ENCODE results near the gene NUP205. TPM values are rescaled to one million over a fixed set of nuclear protein-coding genes. Genes with fewer than 3 reads are reported as not detected.

NUP205 gene
- total RNA-seq (68.2 TPM), polyA plus RNA-seq (50.9 TPM)
- long read RNA-seq, donor 1, partial matches to known transcripts = 0 of 1 reads
- long read RNA-seq, donor 1, other reads (novel, unspliced or antisense) = 0 of 1 reads
- long read RNA-seq, donor 2 = 0 reads
- long read RNA-seq, donor 3, full-length matches to known transcripts = 3 of 9 reads
- long read RNA-seq, donor 3, partial matches to known transcripts = 6 of 9 reads
- long read RNA-seq, donor 3, other reads (novel, unspliced or antisense) = 0 of 9 reads
- long read RNA-seq, donor 4, partial matches to known transcripts = 6 of 8 reads
- long read RNA-seq, donor 4, other reads (novel, unspliced or antisense) = 0 of 8 reads
- long read RNA-seq, donor 5, full-length matches to known transcripts = 5 of 10 reads
- long read RNA-seq, donor 5, partial matches to known transcripts = 5 of 10 reads
- long read RNA-seq, donor 5, other reads (novel, unspliced or antisense) = 0 of 10 reads
- long read RNA-seq, donor 6, full-length matches to known transcripts = 3 of 24 reads
- long read RNA-seq, donor 6, partial matches to known transcripts = 21 of 24 reads
- long read RNA-seq, donor 6, other reads (novel, unspliced or antisense) = 0 of 24 reads
- long read RNA-seq, donor 7, full-length matches to known transcripts = 4 of 4 reads
- long read RNA-seq, donor 7, partial matches to known transcripts = 0 of 4 reads
- long read RNA-seq, donor 7, other reads (novel, unspliced or antisense) = 0 of 4 reads
- long read RNA-seq, donor 8 = 0 reads
- long read RNA-seq, donor 9, partial matches to known transcripts = 0 of 2 reads
- long read RNA-seq, donor 9, other reads (novel, unspliced or antisense) = 0 of 2 reads
- long read RNA-seq, donor 10, full-length matches to known transcripts = 1 of 6 reads
- long read RNA-seq, donor 10, partial matches to known transcripts = 5 of 6 reads
- long read RNA-seq, donor 10, other reads (novel, unspliced or antisense) = 0 of 6 reads

GRCh38 chr7:135557455-135558336 lies at the start of gene NUP205:
Gene NUP205, plus strand, starts transcription at chr7:135557917. Its CDS starts 28 bp downstream, at chr7:135557945.
- Histone ChIP-seq H3K36me3 (ENCODE audit: control insufficient read depth in 2 of 2, insufficient read depth in 2 of 2, low read length in 1 of 2) (no peaks in the 10 kb centered on the region), H3K4me1 (ENCODE audit: control insufficient read depth in 2 of 2, insufficient read depth in 2 of 2, low read length in 2 of 2) (peaks cover 2 to 3% of the 10 kb centered on the region in 2 donors), H3K27ac (ENCODE audit: low read depth in 1 of 2, low read length in 1 of 2) (peak within 1 kb of the TSS; percentile 94 to 96), H3K27me3 (ENCODE audit: control insufficient read depth in 2 of 2, insufficient read depth in 1 of 2, low read length in 1 of 2) (no peaks in the 10 kb centered on the region), H3K4me3 (ENCODE audit: low read length in 2 of 2) (peak within 1 kb of the TSS; percentile 72 to 87), H3K9me3 (ENCODE audit: control insufficient read depth in 2 of 2, insufficient read depth in 1 of 2, low read length in 1 of 2) (no peaks in the 10 kb centered on the region)
- 3% methylated on average over 38 of the region's 38 CpGs for WGBS
- peak; percentile 76 to 95 (median 85) for DNase-seq (ENCODE audit: low read depth in 6 of 9, low spot score in 9 of 9)

DNA sequence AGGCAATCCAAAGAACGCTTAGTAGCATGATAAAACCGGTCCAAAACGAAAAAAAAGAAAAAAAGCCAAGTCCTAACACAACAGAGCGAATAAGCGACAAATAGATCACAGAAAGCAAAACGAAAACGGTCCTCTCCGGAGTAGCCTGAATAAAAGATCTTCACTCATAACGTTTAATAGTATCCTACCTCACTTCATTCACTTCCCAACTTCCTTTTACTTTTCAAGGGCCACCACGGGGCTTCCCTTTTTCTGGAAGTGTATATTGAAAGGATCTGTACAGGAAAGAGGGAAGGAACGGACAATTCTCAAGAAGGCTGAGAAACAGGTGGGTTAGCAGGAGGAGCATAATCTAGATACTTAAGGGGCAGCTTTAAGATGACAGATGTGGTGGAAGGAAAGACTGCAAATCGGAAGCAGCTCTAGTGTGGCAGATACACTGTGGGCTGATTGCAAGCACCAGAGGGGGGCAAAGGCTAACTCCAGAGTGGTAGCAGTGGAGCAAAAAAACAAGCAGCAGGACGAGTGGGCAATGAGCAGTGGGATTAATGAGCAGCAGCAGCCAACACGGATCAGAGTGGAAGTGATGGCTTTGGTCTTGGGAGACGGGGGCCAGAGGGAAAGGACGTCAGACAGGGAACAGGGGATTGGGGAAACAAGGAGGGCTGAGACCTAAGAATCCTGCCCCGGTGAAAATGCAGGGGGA lies 48.7 kb upstream of the NUP205 start:
- DNase-seq (ENCODE audit: low read depth in 6 of 9, low spot score in 9 of 9) = peak; percentile 30 to 75 (median 45)
- H3K4me1 ChIP-seq (ENCODE audit: control insufficient read depth in 2 of 2, insufficient read depth in 2 of 2, low read length in 2 of 2) = peaks cover 6 to 13% of the 10 kb centered on the region in 2 donors

DNA sequence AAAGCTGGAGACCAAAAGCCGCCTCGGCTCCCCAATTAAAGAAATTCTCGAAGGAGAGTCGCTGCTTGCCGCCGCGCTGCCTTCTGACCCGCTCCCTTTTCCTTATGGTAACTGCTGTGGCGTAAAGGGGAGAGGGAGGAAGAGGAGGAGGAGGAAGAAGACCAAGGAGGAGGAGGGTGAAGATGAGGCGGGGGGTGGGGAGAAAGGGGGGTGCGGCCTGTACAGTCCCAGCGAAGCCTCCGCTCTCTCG lies 48.2 kb upstream of the NUP205 start:
- WGBS = under 1% methylated on average over 14 of the region's 14 CpGs
- no peaks in the 10 kb centered on the region for H3K36me3 ChIP-seq (ENCODE audit: control insufficient read depth in 2 of 2, insufficient read depth in 2 of 2, low read length in 1 of 2)
- peaks cover 6 to 13% of the 10 kb centered on the region in 2 donors for H3K4me1 ChIP-seq (ENCODE audit: control insufficient read depth in 2 of 2, insufficient read depth in 2 of 2, low read length in 2 of 2)

More for the DNA sequence above, 48.7 kb upstream of the NUP205 start:
- under 1% methylated on average over 17 of the region's 17 CpGs for WGBS
- H3K36me3 ChIP-seq (ENCODE audit: control insufficient read depth in 2 of 2, insufficient read depth in 2 of 2, low read length in 1 of 2) = no peaks in the 10 kb centered on the region
- no peaks in the 10 kb centered on the region for H3K9me3 ChIP-seq (ENCODE audit: control insufficient read depth in 2 of 2, insufficient read depth in 1 of 2, low read length in 1 of 2)
- peak overlapping the region; percentile 98 to 99 for H3K27ac ChIP-seq (ENCODE audit: low read depth in 1 of 2, low read length in 1 of 2)
- H3K27me3 ChIP-seq (ENCODE audit: control insufficient read depth in 2 of 2, insufficient read depth in 1 of 2, low read length in 1 of 2) = no peaks in the 10 kb centered on the region
- peak overlapping the region; percentile 97 for H3K4me3 ChIP-seq (ENCODE audit: low read length in 2 of 2)

DNA sequence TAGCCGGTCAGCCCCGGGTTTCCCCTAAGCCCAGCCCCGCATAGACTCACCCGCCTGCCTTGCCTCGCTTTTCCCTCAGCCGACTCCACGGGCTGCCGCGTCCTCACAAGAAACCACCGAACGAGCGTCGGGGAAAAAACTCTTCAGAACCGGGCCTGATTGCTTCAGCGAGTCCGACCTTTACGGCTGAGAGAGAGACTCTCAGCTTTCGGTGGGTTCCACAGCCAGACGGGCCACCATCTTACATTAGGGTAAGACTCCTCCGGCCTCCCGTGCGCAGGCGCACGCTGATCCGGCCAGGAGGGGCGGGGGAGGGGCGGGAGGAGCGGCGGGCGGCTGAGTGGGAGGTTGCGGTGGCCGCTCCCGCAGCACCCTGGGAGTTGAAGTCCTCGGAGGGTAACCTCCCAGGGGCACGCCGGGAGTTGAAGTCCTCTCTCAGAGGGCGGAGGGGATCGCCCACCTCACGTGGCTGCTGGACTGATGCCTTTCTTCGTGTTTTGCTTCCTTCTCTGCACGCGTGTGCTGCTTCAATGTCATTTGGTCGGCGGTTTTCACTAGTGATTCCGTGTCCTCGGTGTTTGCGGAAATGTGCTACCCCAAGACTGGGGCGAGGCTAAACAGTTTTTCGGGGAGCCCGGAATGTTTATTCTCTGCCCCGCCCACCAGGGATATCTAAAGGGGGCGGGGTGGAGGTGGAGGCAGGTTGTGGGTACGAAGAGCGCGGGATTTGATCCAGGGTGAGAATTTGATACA lies 47.7 kb upstream of the NUP205 start, which contains the start of gene CNOT4:
Gene CNOT4, minus strand, starts transcription at position 264 of the 753 bp plus-strand sequence. CDS start 71,771 bp downstream, outside the sequence.
- Histone ChIP-seq H3K4me3 (ENCODE audit: low read length in 2 of 2) (peak within 1 kb of the TSS; percentile 97), H3K4me1 (ENCODE audit: control insufficient read depth in 2 of 2, insufficient read depth in 2 of 2, low read length in 2 of 2) (peaks cover 6 to 13% of the 10 kb centered on the region in 2 donors), H3K27ac (ENCODE audit: low read depth in 1 of 2, low read length in 1 of 2) (peak within 1 kb of the TSS; percentile 98 to 99), H3K36me3 (ENCODE audit: control insufficient read depth in 2 of 2, insufficient read depth in 2 of 2, low read length in 1 of 2) (no peaks in the 10 kb centered on the region), H3K9me3 (ENCODE audit: control insufficient read depth in 2 of 2, insufficient read depth in 1 of 2, low read length in 1 of 2) (no peaks in the 10 kb centered on the region), H3K27me3 (ENCODE audit: control insufficient read depth in 2 of 2, insufficient read depth in 1 of 2, low read length in 1 of 2) (no peaks in the 10 kb centered on the region)
- peak; percentile 87 to 97 (median 94) for DNase-seq (ENCODE audit: low read depth in 6 of 9, low spot score in 9 of 9)
- WGBS = under 1% methylated on average over 55 of the region's 55 CpGs

More for the DNA sequence above, 48.2 kb upstream of the NUP205 start:
- H3K27ac ChIP-seq (ENCODE audit: low read depth in 1 of 2, low read length in 1 of 2) = peak overlapping the region; percentile 98 to 99
- peak overlapping the region; percentile 97 for H3K4me3 ChIP-seq (ENCODE audit: low read length in 2 of 2)
- H3K9me3 ChIP-seq (ENCODE audit: control insufficient read depth in 2 of 2, insufficient read depth in 1 of 2, low read length in 1 of 2) = no peaks in the 10 kb centered on the region
- peak in 1 of 9 donors; percentile 18 for DNase-seq (ENCODE audit: low read depth in 6 of 9, low spot score in 9 of 9)
- H3K27me3 ChIP-seq (ENCODE audit: control insufficient read depth in 2 of 2, insufficient read depth in 1 of 2, low read length in 1 of 2) = no peaks in the 10 kb centered on the region

GRCh38 chr7:135510592-135511183 lies 47.0 kb upstream of the NUP205 start:
- DNase-seq (ENCODE audit: low read depth in 6 of 9, low spot score in 9 of 9) = peak in 3 of 9 donors; percentile 3 to 16 (median 4)
- Histone ChIP-seq H3K27ac (ENCODE audit: low read depth in 1 of 2, low read length in 1 of 2) (peak overlapping the region in 1 of 2 donors; percentile 15), H3K4me3 (ENCODE audit: low read length in 2 of 2) (peak overlapping the region; percentile 97), H3K36me3 (ENCODE audit: control insufficient read depth in 2 of 2, insufficient read depth in 2 of 2, low read length in 1 of 2) (no peaks in the 10 kb centered on the region), H3K27me3 (ENCODE audit: control insufficient read depth in 2 of 2, insufficient read depth in 1 of 2, low read length in 1 of 2) (no peaks in the 10 kb centered on the region), H3K9me3 (ENCODE audit: control insufficient read depth in 2 of 2, insufficient read depth in 1 of 2, low read length in 1 of 2) (no peaks in the 10 kb centered on the region), H3K4me1 (ENCODE audit: control insufficient read depth in 2 of 2, insufficient read depth in 2 of 2, low read length in 2 of 2) (peaks cover 6 to 13% of the 10 kb centered on the region in 2 donors)
- 3% methylated on average over 17 of the region's 17 CpGs for WGBS

DNA sequence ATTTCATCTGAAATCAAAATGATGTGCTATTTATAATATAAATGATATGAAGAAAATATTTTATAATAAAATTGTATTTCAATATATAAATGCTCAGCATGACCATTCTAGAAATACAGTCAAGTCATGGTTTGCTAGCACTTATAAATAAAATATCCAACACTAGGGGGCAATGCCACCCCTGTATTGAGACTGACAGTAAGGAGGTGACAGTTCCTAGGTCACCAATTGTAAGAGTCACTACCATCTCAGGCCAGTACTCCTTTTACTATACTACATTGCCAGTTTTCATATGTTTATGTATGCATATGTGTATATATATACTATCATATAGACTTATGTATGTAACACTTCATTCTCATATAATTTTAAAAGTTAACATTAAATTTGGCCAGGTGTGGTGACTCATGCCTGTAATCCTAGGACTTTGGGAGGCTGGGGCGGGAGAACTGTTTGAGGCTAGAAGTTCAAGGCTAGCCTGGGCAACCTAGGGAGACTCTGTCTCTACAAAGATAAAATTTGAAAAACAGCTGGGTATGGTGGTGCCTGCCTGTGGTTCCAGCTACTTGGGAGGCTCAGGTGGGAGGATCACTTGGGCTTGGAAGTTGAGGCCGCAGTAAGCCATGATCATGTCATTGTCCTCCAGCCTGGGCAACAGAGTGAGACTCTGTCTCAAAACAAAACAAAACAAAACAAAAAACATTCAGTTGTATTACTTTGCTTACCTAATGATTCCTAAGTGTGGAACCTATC lies 45.4 kb upstream of the NUP205 start:
- no peaks in the 10 kb centered on the region for H3K27me3 ChIP-seq (ENCODE audit: control insufficient read depth in 2 of 2, insufficient read depth in 1 of 2, low read length in 1 of 2)
- peak in 7 of 9 donors; percentile 22 to 74 (median 37) for DNase-seq (ENCODE audit: low read depth in 6 of 9, low spot score in 9 of 9)
- no peak overlapping the region for H3K4me3 ChIP-seq (ENCODE audit: low read length in 2 of 2)
- H3K9me3 ChIP-seq (ENCODE audit: control insufficient read depth in 2 of 2, insufficient read depth in 1 of 2, low read length in 1 of 2) = no peaks in the 10 kb centered on the region
- H3K27ac ChIP-seq (ENCODE audit: low read depth in 1 of 2, low read length in 1 of 2) = no peak overlapping the region
- 98% methylated on average over 2 of the region's 2 CpGs for WGBS
- H3K4me1 ChIP-seq (ENCODE audit: control insufficient read depth in 2 of 2, insufficient read depth in 2 of 2, low read length in 2 of 2) = peaks cover 6 to 13% of the 10 kb centered on the region in 2 donors
- H3K36me3 ChIP-seq (ENCODE audit: control insufficient read depth in 2 of 2, insufficient read depth in 2 of 2, low read length in 1 of 2) = no peaks in the 10 kb centered on the region

- Histone ChIP-seq H3K27me3 (ENCODE audit: control insufficient read depth in 2 of 2, insufficient read depth in 1 of 2, low read length in 1 of 2) (no peaks in the 10 kb centered on the region), H3K27ac (ENCODE audit: low read depth in 1 of 2, low read length in 1 of 2) (no peak overlapping the region), H3K9me3 (ENCODE audit: control insufficient read depth in 2 of 2, insufficient read depth in 1 of 2, low read length in 1 of 2) (no peaks in the 10 kb centered on the region), H3K4me1 (ENCODE audit: control insufficient read depth in 2 of 2, insufficient read depth in 2 of 2, low read length in 2 of 2) (peaks cover 0 to 7% of the 10 kb centered on the region in 2 donors), H3K4me3 (ENCODE audit: low read length in 2 of 2) (no peak overlapping the region), H3K36me3 (ENCODE audit: control insufficient read depth in 2 of 2, insufficient read depth in 2 of 2, low read length in 1 of 2) (no peaks in the 10 kb centered on the region)
- no peak for DNase-seq (ENCODE audit: low read depth in 6 of 9, low spot score in 9 of 9)
- WGBS = 93% methylated on average over 3 of the region's 3 CpGs
Observed at GRCh38 chr7:135514856-135515255, 42.9 kb upstream of the NUP205 start.
